ENCODE results near the gene NAT16.

- TF ChIP-seq CTCF (IDR thresholded peaks at IDR 0.05) (no peak), POLR2A (IDR thresholded peaks at IDR 0.05) (no peak)
Observed at GRCh38 chr7:101175664-101176063, 4.4 kb downstream of the NAT16 start.

All from uterus (tissue), 2 donors.